CD4-positive, alpha-beta T cell (primary cell): ENCODE data around the gene SORL1. TPM values are rescaled to one million over a fixed set of nuclear protein-coding genes. Genes with fewer than 3 reads are reported as not detected.
A peak's percentile ranks its signal among the peaks of the same experiment; 100 is the strongest.

ENCODE experiments used
- ATAC-seq: fragments of 200-7000 bp; cut with Tn5 transposase; one replicate; pipeline ENCODE4 v1.10.0; 2022; ENCODE audit warnings: mild to moderate bottlenecking; ENCODE audit not compliant: poor library complexity
- CTCF ChIA-PET: fragments of 350-600 bp; sonication (Branson Sonifier 250); formaldehyde crosslinking; loops from one replicate; lab custom pipeline; 2021; ENCODE audit warnings: antibody characterized with exemption, inconsistent platforms; lab: Charles Lee
- POLR2A ChIA-PET: fragments of 350-600 bp; sonication (Branson Sonifier 250); formaldehyde crosslinking; loops from one replicate; lab custom pipeline; 2021; ENCODE audit warnings: antibody characterized with exemption, inconsistent platforms; lab: Charles Lee
- DNase-seq, 14 experiments: peaks; one replicate each; pipeline ENCODE4 v3.0.0-alpha.2; 2013 to 2020; ENCODE audit warnings: mixed read lengths in 2 of 14
- H3K27ac ChIP-seq, 2 donors: one replicate each; pipeline versions ENCODE4 v1.5.1 to v1.7.0; 2013; ENCODE audit warnings: low read length in 2 of 2, low read depth in 1 of 2, mild to moderate bottlenecking in 1 of 2
- H3K27me3 ChIP-seq, 2 experiments: 1 replicate in 1 of 2; 2 replicates in 1 of 2; pipeline versions ENCODE4 v1.6.1 to v1.7.0; 2013; ENCODE audit warnings: low read length in 2 of 2, control low read depth in 1 of 2, mild to moderate bottlenecking in 1 of 2, moderate library complexity in 1 of 2; ENCODE audit not compliant: insufficient read depth in 2 of 2, control insufficient read depth in 1 of 2
- H3K36me3 ChIP-seq: one replicate; pipeline ENCODE4 v1.6.1; 2013; ENCODE audit warnings: low read length, control low read depth; ENCODE audit not compliant: insufficient read depth
- H3K4me1 ChIP-seq: one replicate; pipeline ENCODE4 v1.6.1; 2013; ENCODE audit warnings: low read length, control low read depth; ENCODE audit not compliant: insufficient read depth
- H3K4me3 ChIP-seq: one replicate; pipeline ENCODE4 v1.5.1; 2013; ENCODE audit warnings: mild to moderate bottlenecking, low read length, moderate library complexity
- H3K9me3 ChIP-seq, 2 experiments: 1 replicate in 1 of 2; 2 replicates in 1 of 2; pipeline versions ENCODE4 v1.6.1 to v1.7.0; 2013; ENCODE audit warnings: low read length in 2 of 2, mild to moderate bottlenecking in 2 of 2, control low read depth in 1 of 2, moderate library complexity in 1 of 2; ENCODE audit not compliant: control insufficient read depth in 1 of 2, insufficient read depth in 1 of 2
- H3K27ac Mint-ChIP-seq: one replicate; pipeline ENCODE4 v1.8.0; 2020; ENCODE audit warnings: mixed read lengths
- H3K27me3 Mint-ChIP-seq: one replicate; pipeline ENCODE4 v1.8.0; 2021; ENCODE audit warnings: mixed read lengths
- H3K36me3 Mint-ChIP-seq: one replicate; pipeline ENCODE4 v1.8.0; 2021; ENCODE audit warnings: low read depth, mixed read lengths
- H3K4me1 Mint-ChIP-seq: one replicate; pipeline ENCODE4 v1.8.0; 2021; ENCODE audit warnings: low read depth, mixed read lengths
- H3K4me3 Mint-ChIP-seq: one replicate; pipeline ENCODE4 v1.8.0; 2020; ENCODE audit warnings: mild to moderate bottlenecking, mixed read lengths
- H3K9me3 Mint-ChIP-seq: one replicate; pipeline ENCODE4 v1.8.0; 2020; ENCODE audit warnings: mixed read lengths
- intact Hi-C, 2 experiments: fragments of 100-400 bp; cut with DNase I in 1 of 2; cut with micrococcal nuclease in 1 of 2; formaldehyde crosslinking; loops; one replicate each; pipeline versions ENCODE4 v1.15.1 to v1.9.0; 2023 to 2025; cut with DNase I, micrococcal nuclease
- total RNA-seq, 174 experiments: library from RNA in 2 of 174; stranded (reverse) in 2 of 174; gene quantifications; one replicate each; pipeline ENCODE4 v1.2.3 and lab custom pipeline; 2021 to 2026
- TF ChIP-seq, protein P1 (sequence below): fragments of 200-600 bp; IDR thresholded peaks from one replicate; pipeline ENCODE4 v1.8.0; 2022; ENCODE audit warnings: antibody characterized with exemption, mild to moderate bottlenecking

SORL1 gene
- total RNA-seq, 2 experiments from 2014 or later = 235 to 241 TPM

DNA sequence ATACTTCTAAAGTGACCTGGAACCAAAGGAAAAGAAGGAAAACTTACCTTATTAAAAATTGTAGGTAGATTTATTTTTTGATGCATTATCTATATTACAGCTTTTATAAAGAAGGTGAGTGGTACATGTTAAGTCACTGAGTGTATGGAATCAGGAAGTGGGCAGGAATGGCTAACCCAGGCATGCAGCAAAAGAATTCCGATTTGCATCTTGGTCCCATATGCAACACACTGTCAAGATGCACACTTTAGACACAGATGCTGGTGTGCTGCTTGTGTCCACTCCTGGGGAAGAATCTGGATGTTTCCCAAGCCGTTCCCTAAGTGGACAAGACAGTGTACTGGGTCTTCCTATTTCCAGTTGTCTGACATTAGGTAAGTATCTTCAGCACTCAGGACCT lies 100.5 kb downstream of the SORL1 start:
- ATAC-seq (no peak), DNase-seq (no peak)
- CTCF ChIA-PET = interaction anchor here (1.0 kb wide), 1 partner anchor 108 kb away, joined by 3 read pairs; no protein-coding TSS in a partner anchor
- TF ChIP-seq, protein P1, sequence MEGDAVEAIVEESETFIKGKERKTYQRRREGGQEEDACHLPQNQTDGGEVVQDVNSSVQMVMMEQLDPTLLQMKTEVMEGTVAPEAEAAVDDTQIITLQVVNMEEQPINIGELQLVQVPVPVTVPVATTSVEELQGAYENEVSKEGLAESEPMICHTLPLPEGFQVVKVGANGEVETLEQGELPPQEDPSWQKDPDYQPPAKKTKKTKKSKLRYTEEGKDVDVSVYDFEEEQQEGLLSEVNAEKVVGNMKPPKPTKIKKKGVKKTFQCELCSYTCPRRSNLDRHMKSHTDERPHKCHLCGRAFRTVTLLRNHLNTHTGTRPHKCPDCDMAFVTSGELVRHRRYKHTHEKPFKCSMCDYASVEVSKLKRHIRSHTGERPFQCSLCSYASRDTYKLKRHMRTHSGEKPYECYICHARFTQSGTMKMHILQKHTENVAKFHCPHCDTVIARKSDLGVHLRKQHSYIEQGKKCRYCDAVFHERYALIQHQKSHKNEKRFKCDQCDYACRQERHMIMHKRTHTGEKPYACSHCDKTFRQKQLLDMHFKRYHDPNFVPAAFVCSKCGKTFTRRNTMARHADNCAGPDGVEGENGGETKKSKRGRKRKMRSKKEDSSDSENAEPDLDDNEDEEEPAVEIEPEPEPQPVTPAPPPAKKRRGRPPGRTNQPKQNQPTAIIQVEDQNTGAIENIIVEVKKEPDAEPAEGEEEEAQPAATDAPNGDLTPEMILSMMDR = no peak
- intact Hi-C loops = no loop called here
- Histone ChIP-seq H3K4me1 (no peaks in the 10 kb centered on the region), H3K4me3 (no peak overlapping the region), H3K36me3 (peaks cover 96% of the 10 kb centered on the region), H3K27ac (no peak overlapping the region), H3K27me3 (no peaks in the 10 kb centered on the region), H3K9me3 (no peaks in the 10 kb centered on the region)
- Mint-ChIP-seq H3K36me3 (peaks cover 98% of the 10 kb centered on the region), H3K27me3 (no peaks in the 10 kb centered on the region), H3K27ac (no peak overlapping the region), H3K4me3 (no peak overlapping the region), H3K4me1 (peaks cover 12% of the 10 kb centered on the region), H3K9me3 (no peaks in the 10 kb centered on the region)
- POLR2A ChIA-PET = no interaction called here

- no peaks in the 10 kb centered on the region for H3K27me3 ChIP-seq
- Mint-ChIP-seq H3K27me3 (no peaks in the 10 kb centered on the region), H3K36me3 (peaks cover 97% of the 10 kb centered on the region), H3K27ac (peak overlapping the region; percentile 10), H3K4me1 (peaks cover 6% of the 10 kb centered on the region), H3K9me3 (no peaks in the 10 kb centered on the region), H3K4me3 (no peak overlapping the region)
- no peak overlapping the region for H3K27ac ChIP-seq
- peaks cover 96% of the 10 kb centered on the region for H3K36me3 ChIP-seq
- CTCF ChIA-PET = no interaction called here
- no peak for DNase-seq
- no peaks in the 10 kb centered on the region for H3K4me1 ChIP-seq
- no peak overlapping the region for H3K4me3 ChIP-seq
- POLR2A ChIA-PET = no interaction called here
- intact Hi-C loops = no loop called here
- no peak for ATAC-seq
- TF ChIP-seq, protein P1 = no peak
- no peaks in the 10 kb centered on the region for H3K9me3 ChIP-seq
Measured at GRCh38 chr11:121553389-121553788, 101.3 kb downstream of the SORL1 start.

DNA sequence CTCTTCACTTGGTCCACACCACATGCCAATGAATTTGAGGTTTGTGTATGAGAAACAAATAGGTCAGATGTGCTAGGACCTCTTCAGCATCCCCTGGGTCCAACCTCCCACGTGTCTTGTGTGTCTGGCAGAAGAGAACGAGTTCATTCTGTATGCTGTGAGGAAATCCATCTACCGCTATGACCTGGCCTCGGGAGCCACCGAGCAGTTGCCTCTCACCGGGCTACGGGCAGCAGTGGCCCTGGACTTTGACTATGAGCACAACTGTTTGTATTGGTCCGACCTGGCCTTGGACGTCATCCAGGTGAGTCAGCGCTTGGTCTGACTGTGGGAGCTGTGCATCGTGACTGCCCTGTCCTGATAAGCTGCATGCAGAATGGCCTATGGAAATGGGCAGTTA lies 101.7 kb downstream of the SORL1 start:
- intact Hi-C loops = no loop called here
- peaks cover 6% of the 10 kb centered on the region for H3K4me1 Mint-ChIP-seq
- Histone ChIP-seq H3K36me3 (peaks cover 97% of the 10 kb centered on the region), H3K27ac (no peak overlapping the region), H3K27me3 (no peaks in the 10 kb centered on the region), H3K4me1 (no peaks in the 10 kb centered on the region), H3K4me3 (no peak overlapping the region), H3K9me3 (no peaks in the 10 kb centered on the region)
- DNase-seq = no peak
- peaks cover 97% of the 10 kb centered on the region for H3K36me3 Mint-ChIP-seq
- H3K27me3 Mint-ChIP-seq = no peaks in the 10 kb centered on the region
- ChIA-PET CTCF (no interaction called here), POLR2A (no interaction called here)
- no peak overlapping the region for H3K4me3 Mint-ChIP-seq
- no peak for ATAC-seq
- H3K27ac Mint-ChIP-seq = peak overlapping the region; percentile 44
- TF ChIP-seq, protein P1 = no peak
- H3K9me3 Mint-ChIP-seq = no peaks in the 10 kb centered on the region
